HFF-Myc (cell line): ENCODE results near the gene AGL.

Source experiments
- DNase-seq: peaks from one replicate; pipeline ENCODE4 v3.0.0-alpha.2; 2011; ENCODE audit warnings: low read depth; ENCODE audit errors: extremely low read depth
- H3K4me3 ChIP-seq: replicated peaks from 2 replicates; pipeline ENCODE4 v1.5.1; 2011; ENCODE audit warnings: low read depth, mild to moderate bottlenecking, control low read depth, low read length
- TF ChIP-seq, protein P1 (sequence below): IDR thresholded peaks from 2 replicates; pipeline ENCODE4 v1.5.1; 2012; ENCODE audit warnings: mild to moderate bottlenecking, low read depth, low read length, control low read depth; ENCODE audit errors: missing control alignments

AGL gene

GRCh38 chr1:99934801-99935200 is 84.6 kb downstream of the AGL start:
- TF ChIP-seq, protein P1, sequence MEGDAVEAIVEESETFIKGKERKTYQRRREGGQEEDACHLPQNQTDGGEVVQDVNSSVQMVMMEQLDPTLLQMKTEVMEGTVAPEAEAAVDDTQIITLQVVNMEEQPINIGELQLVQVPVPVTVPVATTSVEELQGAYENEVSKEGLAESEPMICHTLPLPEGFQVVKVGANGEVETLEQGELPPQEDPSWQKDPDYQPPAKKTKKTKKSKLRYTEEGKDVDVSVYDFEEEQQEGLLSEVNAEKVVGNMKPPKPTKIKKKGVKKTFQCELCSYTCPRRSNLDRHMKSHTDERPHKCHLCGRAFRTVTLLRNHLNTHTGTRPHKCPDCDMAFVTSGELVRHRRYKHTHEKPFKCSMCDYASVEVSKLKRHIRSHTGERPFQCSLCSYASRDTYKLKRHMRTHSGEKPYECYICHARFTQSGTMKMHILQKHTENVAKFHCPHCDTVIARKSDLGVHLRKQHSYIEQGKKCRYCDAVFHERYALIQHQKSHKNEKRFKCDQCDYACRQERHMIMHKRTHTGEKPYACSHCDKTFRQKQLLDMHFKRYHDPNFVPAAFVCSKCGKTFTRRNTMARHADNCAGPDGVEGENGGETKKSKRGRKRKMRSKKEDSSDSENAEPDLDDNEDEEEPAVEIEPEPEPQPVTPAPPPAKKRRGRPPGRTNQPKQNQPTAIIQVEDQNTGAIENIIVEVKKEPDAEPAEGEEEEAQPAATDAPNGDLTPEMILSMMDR: no peak
- no peak for DNase-seq

DNA sequence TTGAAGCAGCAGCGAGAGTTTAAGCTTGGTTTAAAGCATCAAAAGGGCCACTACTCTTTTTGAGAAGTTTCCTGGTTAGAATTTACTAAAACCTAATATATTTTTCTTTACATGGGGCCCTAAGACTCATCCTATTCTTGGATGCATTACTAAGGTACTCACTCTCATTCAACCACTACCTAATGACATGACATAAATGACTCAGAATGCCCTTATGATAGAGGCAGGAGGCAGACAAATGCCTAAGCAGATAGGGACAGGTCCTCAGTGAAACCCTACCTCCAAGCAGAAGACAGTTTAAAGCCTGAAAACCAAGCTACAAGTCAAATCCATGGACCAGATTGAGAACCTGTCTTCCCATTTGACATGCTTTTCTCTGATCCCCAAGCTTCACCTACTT is 85.4 kb downstream of the AGL start:
- TF ChIP-seq, protein P1: no peak

More at GRCh38 chr1:99934801-99935200, 84.6 kb downstream of the AGL start:
- H3K4me3 ChIP-seq: no peak overlapping the region

GRCh38 chr1:99936071-99936470 is 85.9 kb downstream of the AGL start:
- DNase-seq: no peak
- H3K4me3 ChIP-seq: no peak overlapping the region
- TF ChIP-seq, protein P1: no peak

More for the DNA sequence above, 85.4 kb downstream of the AGL start:
- no peak overlapping the region for H3K4me3 ChIP-seq
- DNase-seq: no peak

DNA sequence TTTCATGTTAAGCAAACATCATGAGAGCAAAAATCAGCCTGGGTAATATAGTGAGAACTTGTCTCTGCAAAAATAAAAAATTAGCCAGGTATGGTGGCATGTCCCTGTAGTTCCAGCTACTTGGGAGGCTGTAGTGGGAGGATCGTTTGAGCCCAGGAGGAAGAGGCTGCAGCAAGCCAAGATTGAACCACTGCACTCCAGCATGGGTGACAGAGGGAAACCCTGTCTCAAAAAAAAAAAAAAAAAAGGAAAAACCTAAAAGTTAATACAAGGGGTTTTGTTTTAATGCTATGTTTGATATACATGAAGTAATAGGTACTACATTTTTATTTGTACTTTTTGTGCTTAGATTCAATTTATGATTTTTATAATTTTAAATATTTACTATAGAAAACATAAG is 92.6 kb downstream of the AGL start:
- no peak overlapping the region for H3K4me3 ChIP-seq
- DNase-seq: no peak
- TF ChIP-seq, protein P1: no peak

DNA sequence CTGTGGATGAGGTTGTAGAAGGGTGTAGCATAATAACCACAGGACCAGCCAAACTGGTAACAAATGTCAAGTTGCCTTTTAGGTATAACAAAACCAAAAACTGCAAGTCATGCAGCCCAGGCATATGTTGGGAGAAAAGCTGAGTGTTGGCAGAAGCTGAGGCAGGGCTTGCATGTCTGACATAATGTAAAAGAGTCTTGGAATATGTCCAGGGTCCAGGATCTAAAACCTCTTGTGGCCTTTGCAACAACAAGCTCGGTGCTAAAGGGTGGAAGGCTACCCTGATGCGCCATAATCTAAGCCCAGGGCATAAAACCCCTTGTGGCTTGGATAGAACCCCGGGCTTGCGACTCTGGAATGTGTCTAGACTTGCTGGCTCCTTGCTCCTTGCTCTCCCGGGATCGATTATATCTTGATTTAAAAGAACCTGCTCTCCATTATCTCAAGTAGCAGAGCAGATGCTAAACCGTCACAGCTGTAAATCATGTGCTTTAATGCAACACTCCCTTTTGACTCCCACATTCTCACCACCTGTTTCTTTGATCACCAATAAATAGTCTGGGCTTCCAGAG is 93.1 kb downstream of the AGL start:
- TF ChIP-seq, protein P1: no peak
- H3K4me3 ChIP-seq: no peak overlapping the region
- peak; percentile 77 for DNase-seq

DNA sequence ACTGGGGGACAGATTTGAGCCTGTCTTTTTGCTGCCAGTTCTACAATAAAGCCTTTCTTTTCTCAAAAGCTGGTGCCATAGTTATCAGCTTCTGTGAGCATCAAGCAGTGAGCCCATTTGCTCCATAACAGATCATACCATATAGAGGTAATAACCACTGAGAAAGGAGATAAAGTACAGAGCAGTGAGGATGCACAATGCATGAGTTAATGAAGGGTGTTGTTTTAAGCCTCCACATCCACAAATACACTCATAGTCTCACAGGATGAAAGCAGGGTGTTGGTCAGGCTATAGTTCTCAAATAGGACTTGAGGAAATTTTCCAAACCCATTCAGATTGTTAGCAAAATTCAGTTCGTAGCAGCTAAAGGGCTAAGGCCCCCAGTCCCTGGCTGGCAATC is 94.0 kb downstream of the AGL start:
- no peak overlapping the region for H3K4me3 ChIP-seq
- no peak for DNase-seq
- TF ChIP-seq, protein P1: no peak

DNA sequence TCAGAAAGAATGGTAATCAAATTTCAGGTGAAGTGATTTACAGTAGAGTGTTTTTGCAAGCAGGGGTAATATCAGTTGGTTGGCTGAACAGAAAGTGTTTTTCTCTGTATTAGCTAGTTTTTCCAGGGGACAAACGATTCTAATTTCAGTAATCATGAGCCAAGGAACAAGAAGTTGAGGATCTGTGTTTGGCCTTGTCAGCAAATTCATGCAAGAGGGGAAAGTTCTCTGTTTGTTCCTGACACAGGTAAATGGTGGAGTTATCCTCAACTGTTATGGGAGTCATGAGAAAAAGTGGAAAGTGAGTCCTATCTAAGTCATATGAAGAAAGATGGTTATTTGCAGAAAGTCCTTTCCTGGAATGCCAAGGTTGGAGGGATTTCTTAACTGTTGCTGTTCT is 95.0 kb downstream of the AGL start:
- H3K4me3 ChIP-seq: no peak overlapping the region
- DNase-seq: no peak
- TF ChIP-seq, protein P1: no peak
